Stimulated activated CD4-positive, alpha-beta T cell treated with anti-CD3 and anti-CD28 coated beads, Interleukin-1b, Interleukin-23, amount 100 ng/mL, for 48 hours (primary cell): ENCODE data around the gene TIAM1.

Experiments
- DNase-seq: peaks from one replicate; pipeline ENCODE4 v3.0.0-alpha.2; 2020

TIAM1 gene

GRCh38 chr21:31282095-31282709 lies 61.9 kb downstream of the TIAM1 start:
- DNase-seq = no peak

GRCh38 chr21:31281561-31281960 lies 62.5 kb downstream of the TIAM1 start:
- no peak for DNase-seq

GRCh38 chr21:31279986-31280385 lies 64.1 kb downstream of the TIAM1 start:
- DNase-seq = peak; percentile 52

- DNase-seq = no peak
Measured at GRCh38 chr21:31279214-31279613, 64.8 kb downstream of the TIAM1 start.

GRCh38 chr21:31278511-31279130 lies 65.4 kb downstream of the TIAM1 start:
- no peak for DNase-seq

GRCh38 chr21:31276663-31277062 lies 67.4 kb downstream of the TIAM1 start:
- DNase-seq = no peak

GRCh38 chr21:31275901-31276300 lies 68.2 kb downstream of the TIAM1 start:
- no peak for DNase-seq

GRCh38 chr21:31273278-31273677 lies 70.8 kb downstream of the TIAM1 start:
- DNase-seq = peak; percentile 33

GRCh38 chr21:31268090-31268489 lies 76.0 kb downstream of the TIAM1 start:
- DNase-seq = no peak

GRCh38 chr21:31267644-31268043 lies 76.4 kb downstream of the TIAM1 start:
- DNase-seq = no peak

GRCh38 chr21:31266241-31266640 lies 77.8 kb downstream of the TIAM1 start:
- no peak for DNase-seq

- no peak for DNase-seq
Measured at GRCh38 chr21:31265366-31266013, 78.6 kb downstream of the TIAM1 start.

GRCh38 chr21:31264574-31264973 lies 79.5 kb downstream of the TIAM1 start:
- no peak for DNase-seq

- DNase-seq = no peak
Measured at GRCh38 chr21:31262728-31263127, 81.3 kb downstream of the TIAM1 start.

GRCh38 chr21:31261759-31262158 lies 82.3 kb downstream of the TIAM1 start:
- DNase-seq = no peak

GRCh38 chr21:31260790-31261189 lies 83.3 kb downstream of the TIAM1 start:
- no peak for DNase-seq

GRCh38 chr21:31258073-31258472 lies 86.0 kb downstream of the TIAM1 start:
- DNase-seq = no peak

GRCh38 chr21:31257265-31257664 lies 86.8 kb downstream of the TIAM1 start:
- DNase-seq = no peak

- no peak for DNase-seq
Measured at GRCh38 chr21:31255896-31256295, 88.2 kb downstream of the TIAM1 start.

- no peak for DNase-seq
Measured at GRCh38 chr21:31255036-31255435, 89.0 kb downstream of the TIAM1 start.

GRCh38 chr21:31254131-31254530 lies 89.9 kb downstream of the TIAM1 start:
- no peak for DNase-seq

- no peak for DNase-seq
Measured at GRCh38 chr21:31253684-31254083, 90.4 kb downstream of the TIAM1 start.

GRCh38 chr21:31252611-31253010 lies 91.5 kb downstream of the TIAM1 start:
- no peak for DNase-seq

GRCh38 chr21:31252091-31252490 lies 92.0 kb downstream of the TIAM1 start:
- no peak for DNase-seq

GRCh38 chr21:31251686-31252085 lies 92.4 kb downstream of the TIAM1 start:
- DNase-seq = no peak
